NCI-H187 treated with DMSO at 0.1 percent for 48 hours (cell line): ENCODE measurements around the gene FIBCD1.

Experiments used
- DNase-seq: peaks from one replicate; lab custom pipeline; 2025; lab: John Stamatoyannopoulos, UW

FIBCD1 gene

DNA sequence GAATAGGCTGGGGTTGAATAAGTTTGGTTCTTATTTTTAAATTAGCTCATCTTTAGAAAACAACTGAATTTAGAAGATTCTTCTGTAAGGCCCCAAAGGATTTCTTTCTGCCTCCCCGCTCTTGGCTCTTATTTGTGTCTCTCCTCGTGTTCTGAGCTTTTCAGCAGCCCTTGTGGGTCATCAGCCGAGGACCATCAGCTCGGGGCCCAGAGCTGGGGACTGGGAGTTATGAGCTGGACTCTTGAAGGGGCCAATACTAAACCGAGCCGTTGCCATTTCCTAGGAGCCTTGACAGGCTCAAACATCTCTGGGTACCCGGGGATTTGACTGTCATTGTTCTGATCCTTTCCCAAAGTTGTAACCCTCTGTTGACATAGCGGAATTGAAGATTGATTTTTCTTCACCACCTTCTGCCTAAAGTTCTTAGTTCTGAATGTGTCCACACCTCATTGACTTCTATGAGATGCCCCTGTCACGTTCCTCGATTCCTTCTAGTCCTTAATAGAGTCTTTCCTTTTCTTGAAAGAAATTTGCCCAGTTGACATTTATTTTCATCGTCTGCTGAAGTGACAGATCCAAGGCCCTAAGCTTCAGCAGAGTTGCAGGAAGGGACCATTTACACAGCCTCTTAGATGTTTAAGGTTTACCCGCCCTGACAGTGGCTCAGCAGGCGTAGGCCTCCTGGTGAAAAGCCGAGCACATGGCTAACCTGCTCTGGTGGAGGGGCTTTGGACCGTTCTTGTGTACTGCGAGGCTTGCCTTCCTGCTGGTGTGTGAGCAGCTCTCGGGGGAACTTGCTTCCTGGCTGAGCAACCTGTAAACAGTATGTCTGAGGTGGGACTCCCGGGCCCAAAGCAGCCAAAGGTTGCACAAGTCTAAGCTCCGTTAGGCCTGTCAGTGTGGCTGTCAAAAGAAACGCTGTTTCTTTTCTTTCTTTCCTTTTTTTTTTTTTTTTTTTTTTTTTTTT lies 80.0 kb downstream of the FIBCD1 start:
- no peak for DNase-seq

DNA sequence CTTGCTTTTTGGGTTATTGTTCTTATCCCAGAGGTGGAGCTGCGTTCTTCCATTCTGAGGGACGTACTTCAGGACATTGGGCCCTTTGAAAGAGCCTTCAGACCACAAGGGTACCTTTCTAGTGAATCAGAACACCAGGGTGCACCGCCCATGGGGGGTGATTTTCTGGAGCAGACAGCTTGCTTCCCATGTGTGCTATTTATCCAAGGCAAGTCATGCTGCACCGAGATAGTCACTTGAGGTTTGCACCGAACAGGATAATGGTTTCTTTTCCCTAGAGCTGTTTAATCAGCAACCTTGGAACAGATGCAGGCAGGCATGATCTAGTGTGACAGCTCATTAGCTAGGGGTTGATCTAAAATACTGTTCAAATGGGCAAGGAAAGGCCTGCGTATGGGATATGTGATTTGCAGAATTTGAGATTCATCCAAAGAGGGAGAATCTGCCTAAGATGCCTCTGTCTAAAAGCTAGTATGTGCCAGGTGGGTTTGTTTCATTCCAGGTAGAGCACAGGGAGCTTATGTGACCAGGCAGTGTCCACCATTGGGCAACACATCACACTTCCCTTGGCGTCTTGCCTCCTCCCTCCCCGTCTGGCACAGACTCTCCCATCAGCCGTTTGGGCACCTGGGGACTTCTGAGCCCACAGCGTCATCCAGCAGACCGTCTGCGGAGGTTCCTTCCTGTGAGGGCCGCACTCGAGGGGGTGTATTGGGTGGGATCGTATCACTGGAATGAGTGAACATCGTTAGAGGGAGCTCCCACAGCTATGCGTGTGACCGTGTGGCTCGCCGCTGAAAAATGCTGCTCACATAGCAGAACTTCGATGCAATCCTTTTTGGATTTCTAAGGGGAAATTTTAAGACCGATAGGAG lies 80.9 kb downstream of the FIBCD1 start:
- DNase-seq, result no peak

DNA sequence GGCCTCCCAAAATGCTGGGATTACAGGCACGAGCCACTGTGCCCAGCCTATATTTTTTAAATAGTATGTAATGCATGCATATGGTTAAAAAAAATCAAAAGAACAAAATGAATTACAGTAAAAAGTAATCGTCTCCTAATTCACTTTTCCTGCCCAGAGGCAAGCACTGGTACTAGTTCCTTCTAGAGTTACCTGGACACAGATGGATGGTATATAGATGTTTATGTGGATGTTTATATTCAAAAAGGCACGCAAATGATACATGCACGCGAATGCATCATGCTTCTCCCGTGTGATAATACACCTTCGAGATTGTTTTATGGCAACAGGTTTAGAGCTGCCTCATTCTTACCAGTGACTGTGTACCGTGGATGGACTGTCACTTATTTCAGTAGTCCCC lies 82.6 kb downstream of the FIBCD1 start:
- no peak for DNase-seq

DNA sequence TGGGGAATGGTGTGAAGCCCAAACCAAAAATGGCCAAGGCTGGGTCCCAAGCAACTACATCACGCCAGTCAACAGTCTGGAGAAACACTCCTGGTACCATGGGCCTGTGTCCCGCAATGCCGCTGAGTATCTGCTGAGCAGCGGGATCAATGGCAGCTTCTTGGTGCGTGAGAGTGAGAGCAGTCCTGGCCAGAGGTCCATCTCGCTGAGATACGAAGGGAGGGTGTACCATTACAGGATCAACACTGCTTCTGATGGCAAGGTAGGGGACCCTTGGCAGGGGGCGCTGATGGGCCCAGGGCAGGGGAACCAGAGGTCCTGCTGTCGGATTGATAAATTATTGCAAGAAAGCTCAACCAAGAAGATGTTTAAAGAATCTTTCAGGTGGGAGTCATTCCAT lies 84.2 kb downstream of the FIBCD1 start:
- no peak for DNase-seq

DNA sequence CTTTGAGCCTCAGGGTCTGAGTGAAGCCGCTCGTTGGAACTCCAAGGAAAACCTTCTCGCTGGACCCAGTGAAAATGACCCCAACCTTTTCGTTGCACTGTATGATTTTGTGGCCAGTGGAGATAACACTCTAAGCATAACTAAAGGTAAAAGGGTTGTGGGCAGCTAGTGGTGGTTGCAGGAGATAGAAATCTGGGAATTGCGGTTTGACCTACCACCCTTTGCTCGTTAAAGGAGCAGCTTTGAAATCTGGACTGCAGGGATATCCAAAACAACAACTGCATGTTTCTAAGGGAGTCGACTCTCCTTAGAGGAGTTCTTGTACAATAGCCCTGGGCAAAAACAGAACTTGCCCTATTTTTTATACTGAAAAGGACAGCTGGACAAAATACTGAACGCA lies 85.0 kb downstream of the FIBCD1 start:
- no peak for DNase-seq

DNA sequence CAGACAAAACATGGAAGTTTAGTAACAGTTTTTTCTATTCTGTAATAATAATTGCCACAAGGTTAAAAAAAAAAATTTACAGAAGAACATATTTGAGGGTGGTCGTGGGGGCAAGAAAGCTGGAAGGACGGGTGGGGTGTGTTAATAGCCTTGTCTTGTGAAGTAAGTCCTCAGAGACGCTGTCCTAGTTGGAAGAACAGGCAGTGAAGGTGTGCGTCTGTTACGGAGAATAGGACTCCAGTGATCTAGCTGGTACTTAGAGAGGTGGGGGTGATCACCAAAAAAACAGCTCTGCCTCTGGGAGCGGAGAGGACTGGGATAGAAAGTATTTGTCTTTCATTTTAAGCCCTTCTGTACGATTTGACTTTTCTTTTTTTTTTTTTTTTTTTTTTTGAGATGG lies 86.2 kb downstream of the FIBCD1 start:
- DNase-seq, result no peak
